HepG2 (cell line): ENCODE results near the gene AAGAB. TPM values are rescaled to one million over a fixed set of nuclear protein-coding genes. Genes with fewer than 3 reads are reported as not detected.

Source experiments
- FOXA3 ChIP-seq: IDR thresholded peaks from 2 replicates; pipeline ENCODE4 v1.6.1; 2016; ENCODE audit warnings: missing genetic modification reagents, missing compliant biosample characterization
- HMGXB4 ChIP-seq, 2 experiments: sonication (generic) in 1 of 2; formaldehyde crosslinking in 1 of 2; IDR thresholded peaks; 2 replicates each; pipeline versions ENCODE4 v1.4.0 to v1.6.1; 2018 to 2020; ENCODE audit warnings: missing genetic modification reagents in 2 of 2, borderline replicate concordance in 1 of 2, low read depth in 1 of 2, mild to moderate bottlenecking in 1 of 2, missing biosample characterization in 1 of 2
- HNRNPUL1 ChIP-seq: fragments of 200-400 bp; formaldehyde crosslinking; IDR thresholded peaks from 2 replicates; pipeline ENCODE4 v1.6.1; 2017; ENCODE audit warnings: low read depth, mild to moderate bottlenecking, low read length, moderate library complexity
- MAFF ChIP-seq: IDR thresholded peaks from 2 replicates; pipeline ENCODE4 v1.6.1; 2011; ENCODE audit warnings: low read depth, low read length, improper control_type of control experiment
- NFE2L1 ChIP-seq: sonication (generic); formaldehyde crosslinking; IDR thresholded peaks from 2 replicates; pipeline ENCODE4 v1.4.0; 2020; ENCODE audit warnings: missing genetic modification reagents, mild to moderate bottlenecking, borderline replicate concordance
- RFXANK ChIP-seq: IDR thresholded peaks from 2 replicates; pipeline ENCODE4 v1.6.1; 2016
- SIX1 ChIP-seq: sonication (generic); formaldehyde crosslinking; IDR thresholded peaks from 2 replicates; pipeline ENCODE4 v1.4.0; 2020; ENCODE audit warnings: missing genetic modification reagents, borderline replicate concordance
- TFDP2 ChIP-seq: sonication (generic); formaldehyde crosslinking; IDR thresholded peaks from 2 replicates; pipeline ENCODE4 v1.4.0; 2020; ENCODE audit warnings: missing genetic modification reagents
- ZNF33B ChIP-seq: sonication (generic); formaldehyde crosslinking; IDR thresholded peaks from 2 replicates; pipeline ENCODE4 v1.5.1; 2020; ENCODE audit warnings: mild to moderate bottlenecking, missing genetic modification reagents
- ZNF382 ChIP-seq: sonication (generic); formaldehyde crosslinking; IDR thresholded peaks from 2 replicates; pipeline ENCODE4 v1.5.0; 2020; ENCODE audit warnings: missing genetic modification reagents, mild to moderate bottlenecking, borderline replicate concordance
- ZNF557 ChIP-seq: sonication (generic); formaldehyde crosslinking; IDR thresholded peaks from 2 replicates; pipeline ENCODE4 v1.4.0; 2020; ENCODE audit warnings: missing genetic modification reagents
- ZXDC ChIP-seq: sonication (generic); formaldehyde crosslinking; IDR thresholded peaks from 2 replicates; pipeline ENCODE4 v1.5.0; 2020; ENCODE audit warnings: mild to moderate bottlenecking, missing genetic modification reagents
- polyA plus RNA-seq, 8 experiments: library from polyadenylated mRNA; depleted of rRNA in 3 of 8; stranded (reverse) in 7 of 8; unstranded in 1 of 8; fragments of >200 nt; fragmentation: Illumina TruSeq in 4 of 8; extraction: Trizol in 4 of 8; gene quantifications; 2 replicates each; pipeline versions ENCODE4 v1.2.1 to v1.2.3, GENCODE V29; 2011 to 2016; ENCODE audit warnings: low read depth in 4 of 8, missing spikeins in 1 of 8, mixed read lengths in 1 of 8; ENCODE audit not compliant: insufficient read depth in 1 of 8
- total RNA-seq, 5 experiments: library from RNA; depleted of rRNA; stranded (reverse); fragments of >200 nt; fragmentation: Illumina TruSeq; extraction: Trizol; gene quantifications; 2 replicates each; pipeline ENCODE4 v1.2.3, GENCODE V29; 2016; ENCODE audit warnings: low read depth in 1 of 5
- TF ChIP-seq, protein P1 (sequence below): sonication (generic); formaldehyde crosslinking; IDR thresholded peaks from 2 replicates; pipeline ENCODE4 v1.4.0; 2020; ENCODE audit warnings: missing genetic modification reagents, borderline replicate concordance
- TF ChIP-seq, protein P2 (sequence below): sonication (generic); formaldehyde crosslinking; IDR thresholded peaks from 2 replicates; pipeline ENCODE4 v1.4.0; 2020; ENCODE audit warnings: missing genetic modification reagents, borderline replicate concordance

The AAGAB gene
- total and polyA plus RNA-seq, 2 of the 13 experiments (the other 11 are each of a cell fraction or from before 2014, with no cell fraction given): 8.0 to 34.9 TPM

GRCh38 chr15:67254238-67255175 is at the start of gene AAGAB, which contains the start of gene IQCH (continued):
- TF ChIP-seq, protein P1, sequence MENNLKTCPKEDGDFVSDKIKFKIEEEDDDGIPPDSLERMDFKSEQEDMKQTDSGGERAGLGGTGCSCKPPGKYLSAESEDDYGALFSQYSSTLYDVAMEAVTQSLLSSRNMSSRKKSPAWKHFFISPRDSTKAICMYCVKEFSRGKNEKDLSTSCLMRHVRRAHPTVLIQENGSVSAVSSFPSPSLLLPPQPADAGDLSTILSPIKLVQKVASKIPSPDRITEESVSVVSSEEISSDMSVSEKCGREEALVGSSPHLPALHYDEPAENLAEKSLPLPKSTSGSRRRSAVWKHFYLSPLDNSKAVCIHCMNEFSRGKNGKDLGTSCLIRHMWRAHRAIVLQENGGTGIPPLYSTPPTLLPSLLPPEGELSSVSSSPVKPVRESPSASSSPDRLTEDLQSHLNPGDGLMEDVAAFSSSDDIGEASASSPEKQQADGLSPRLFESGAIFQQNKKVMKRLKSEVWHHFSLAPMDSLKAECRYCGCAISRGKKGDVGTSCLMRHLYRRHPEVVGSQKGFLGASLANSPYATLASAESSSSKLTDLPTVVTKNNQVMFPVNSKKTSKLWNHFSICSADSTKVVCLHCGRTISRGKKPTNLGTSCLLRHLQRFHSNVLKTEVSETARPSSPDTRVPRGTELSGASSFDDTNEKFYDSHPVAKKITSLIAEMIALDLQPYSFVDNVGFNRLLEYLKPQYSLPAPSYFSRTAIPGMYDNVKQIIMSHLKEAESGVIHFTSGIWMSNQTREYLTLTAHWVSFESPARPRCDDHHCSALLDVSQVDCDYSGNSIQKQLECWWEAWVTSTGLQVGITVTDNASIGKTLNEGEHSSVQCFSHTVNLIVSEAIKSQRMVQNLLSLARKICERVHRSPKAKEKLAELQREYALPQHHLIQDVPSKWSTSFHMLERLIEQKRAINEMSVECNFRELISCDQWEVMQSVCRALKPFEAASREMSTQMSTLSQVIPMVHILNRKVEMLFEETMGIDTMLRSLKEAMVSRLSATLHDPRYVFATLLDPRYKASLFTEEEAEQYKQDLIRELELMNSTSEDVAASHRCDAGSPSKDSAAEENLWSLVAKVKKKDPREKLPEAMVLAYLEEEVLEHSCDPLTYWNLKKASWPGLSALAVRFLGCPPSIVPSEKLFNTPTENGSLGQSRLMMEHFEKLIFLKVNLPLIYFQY (CRISPR knock-in tag): peak; percentile 42; the same call in 1 of the 2 replicates
- TF ChIP-seq TFDP2 (CRISPR knock-in tag) (peak; percentile 70; the same call in 1 of the 2 replicates), HMGXB4 (CRISPR knock-in tag; IDR thresholded peaks at IDR 0.05; ENCODE audit: borderline replicate concordance in 1 of 2, low read depth in 1 of 2) (peak; percentile 44 to 76; a peak in 3 of 4 replicates), HNRNPUL1 (peak; percentile 79; the same call in 1 of the 2 replicates), ZNF382 (no peak), ZXDC (CRISPR knock-in tag) (0 out of 2 replicates have a peak, but pooled peaks have one; percentile 62), FOXA3 (CRISPR knock-in tag) (peak; percentile 55), SIX1 (CRISPR knock-in tag) (no peak), ZNF33B (CRISPR knock-in tag) (peak; percentile 83; the same call in 1 of the 2 replicates), ZNF557 (CRISPR knock-in tag) (no peak), NFE2L1 (CRISPR knock-in tag) (no peak), RFXANK (peak; percentile 96), MAFF (peak; percentile 10; the same call in 1 of the 2 replicates)
- TF ChIP-seq, protein P2, sequence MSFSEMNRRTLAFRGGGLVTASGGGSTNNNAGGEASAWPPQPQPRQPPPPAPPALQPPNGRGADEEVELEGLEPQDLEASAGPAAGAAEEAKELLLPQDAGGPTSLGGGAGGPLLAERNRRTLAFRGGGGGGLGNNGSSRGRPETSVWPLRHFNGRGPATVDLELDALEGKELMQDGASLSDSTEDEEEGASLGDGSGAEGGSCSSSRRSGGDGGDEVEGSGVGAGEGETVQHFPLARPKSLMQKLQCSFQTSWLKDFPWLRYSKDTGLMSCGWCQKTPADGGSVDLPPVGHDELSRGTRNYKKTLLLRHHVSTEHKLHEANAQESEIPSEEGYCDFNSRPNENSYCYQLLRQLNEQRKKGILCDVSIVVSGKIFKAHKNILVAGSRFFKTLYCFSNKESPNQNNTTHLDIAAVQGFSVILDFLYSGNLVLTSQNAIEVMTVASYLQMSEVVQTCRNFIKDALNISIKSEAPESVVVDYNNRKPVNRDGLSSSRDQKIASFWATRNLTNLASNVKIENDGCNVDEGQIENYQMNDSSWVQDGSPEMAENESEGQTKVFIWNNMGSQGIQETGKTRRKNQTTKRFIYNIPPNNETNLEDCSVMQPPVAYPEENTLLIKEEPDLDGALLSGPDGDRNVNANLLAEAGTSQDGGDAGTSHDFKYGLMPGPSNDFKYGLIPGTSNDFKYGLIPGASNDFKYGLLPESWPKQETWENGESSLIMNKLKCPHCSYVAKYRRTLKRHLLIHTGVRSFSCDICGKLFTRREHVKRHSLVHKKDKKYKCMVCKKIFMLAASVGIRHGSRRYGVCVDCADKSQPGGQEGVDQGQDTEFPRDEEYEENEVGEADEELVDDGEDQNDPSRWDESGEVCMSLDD (CRISPR knock-in tag): no peak
